GM12878 (cell line): Measurements from ENCODE around the gene ROCK1.

Source experiments
- GABPA ChIP-seq: IDR thresholded peaks from 2 replicates; pipeline ENCODE4 v1.6.1; 2014; ENCODE audit warnings: antibody characterized with exemption, low read depth, mild to moderate bottlenecking, inconsistent platforms
- JUNB ChIP-seq: IDR thresholded peaks from 2 replicates; pipeline ENCODE4 v1.6.1; 2016; ENCODE audit warnings: antibody characterized with exemption, mild to moderate bottlenecking
- JUND ChIP-seq: IDR thresholded peaks from 2 replicates; pipeline ENCODE4 v1.6.1; 2012; ENCODE audit warnings: low read depth, mild to moderate bottlenecking, low read length, improper control_type of control experiment, moderate library complexity
- POLR2AphosphoS5 ChIP-seq: IDR thresholded peaks from 2 replicates; pipeline ENCODE4 v1.6.1; 2011; ENCODE audit warnings: mild to moderate bottlenecking, low read length, inconsistent platforms
- RFX5 ChIP-seq: IDR thresholded peaks from 2 replicates; pipeline ENCODE4 v1.6.1; 2011; ENCODE audit warnings: low read depth, low read length, improper control_type of control experiment
- TF ChIP-seq, protein P1 (sequence below): fragments of 150-350 bp; IDR thresholded peaks from 2 replicates; pipeline ENCODE4 v1.6.1; 2016; ENCODE audit warnings: low read depth, low read length
- TF ChIP-seq, protein P2 (sequence below): IDR thresholded peaks from 2 replicates; pipeline ENCODE4 v1.6.1; 2012; ENCODE audit warnings: low read length, inconsistent platforms

DNA sequence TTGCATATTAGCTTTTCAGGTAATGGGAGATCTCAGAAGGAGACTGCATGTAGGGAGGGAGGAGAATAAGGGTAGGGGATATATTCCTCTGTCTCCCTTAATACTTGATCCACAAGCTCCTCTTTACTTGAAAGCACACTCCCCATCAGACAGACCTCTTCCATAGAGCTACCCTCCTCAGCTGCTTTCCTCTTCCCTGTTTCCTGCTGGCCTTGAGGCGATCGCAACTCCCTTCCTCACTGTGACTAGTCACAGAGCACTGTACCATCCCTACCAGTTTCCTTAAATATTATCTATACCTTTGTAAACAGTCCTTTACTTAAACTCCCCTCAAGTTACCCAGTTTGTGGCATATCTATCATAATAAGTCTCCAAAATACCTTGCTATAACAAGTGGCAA, 10.9 kb downstream of the ROCK1 start:
- TF ChIP-seq JUND (no peak), POLR2AphosphoS5 (no peak), GABPA (no peak), JUNB (no peak), RFX5 (no peak)
- TF ChIP-seq, protein P1, sequence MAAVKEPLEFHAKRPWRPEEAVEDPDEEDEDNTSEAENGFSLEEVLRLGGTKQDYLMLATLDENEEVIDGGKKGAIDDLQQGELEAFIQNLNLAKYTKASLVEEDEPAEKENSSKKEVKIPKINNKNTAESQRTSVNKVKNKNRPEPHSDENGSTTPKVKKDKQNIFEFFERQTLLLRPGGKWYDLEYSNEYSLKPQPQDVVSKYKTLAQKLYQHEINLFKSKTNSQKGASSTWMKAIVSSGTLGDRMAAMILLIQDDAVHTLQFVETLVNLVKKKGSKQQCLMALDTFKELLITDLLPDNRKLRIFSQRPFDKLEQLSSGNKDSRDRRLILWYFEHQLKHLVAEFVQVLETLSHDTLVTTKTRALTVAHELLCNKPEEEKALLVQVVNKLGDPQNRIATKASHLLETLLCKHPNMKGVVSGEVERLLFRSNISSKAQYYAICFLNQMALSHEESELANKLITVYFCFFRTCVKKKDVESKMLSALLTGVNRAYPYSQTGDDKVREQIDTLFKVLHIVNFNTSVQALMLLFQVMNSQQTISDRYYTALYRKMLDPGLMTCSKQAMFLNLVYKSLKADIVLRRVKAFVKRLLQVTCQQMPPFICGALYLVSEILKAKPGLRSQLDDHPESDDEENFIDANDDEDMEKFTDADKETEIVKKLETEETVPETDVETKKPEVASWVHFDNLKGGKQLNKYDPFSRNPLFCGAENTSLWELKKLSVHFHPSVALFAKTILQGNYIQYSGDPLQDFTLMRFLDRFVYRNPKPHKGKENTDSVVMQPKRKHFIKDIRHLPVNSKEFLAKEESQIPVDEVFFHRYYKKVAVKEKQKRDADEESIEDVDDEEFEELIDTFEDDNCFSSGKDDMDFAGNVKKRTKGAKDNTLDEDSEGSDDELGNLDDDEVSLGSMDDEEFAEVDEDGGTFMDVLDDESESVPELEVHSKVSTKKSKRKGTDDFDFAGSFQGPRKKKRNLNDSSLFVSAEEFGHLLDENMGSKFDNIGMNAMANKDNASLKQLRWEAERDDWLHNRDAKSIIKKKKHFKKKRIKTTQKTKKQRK = no peak
- TF ChIP-seq, protein P2, sequence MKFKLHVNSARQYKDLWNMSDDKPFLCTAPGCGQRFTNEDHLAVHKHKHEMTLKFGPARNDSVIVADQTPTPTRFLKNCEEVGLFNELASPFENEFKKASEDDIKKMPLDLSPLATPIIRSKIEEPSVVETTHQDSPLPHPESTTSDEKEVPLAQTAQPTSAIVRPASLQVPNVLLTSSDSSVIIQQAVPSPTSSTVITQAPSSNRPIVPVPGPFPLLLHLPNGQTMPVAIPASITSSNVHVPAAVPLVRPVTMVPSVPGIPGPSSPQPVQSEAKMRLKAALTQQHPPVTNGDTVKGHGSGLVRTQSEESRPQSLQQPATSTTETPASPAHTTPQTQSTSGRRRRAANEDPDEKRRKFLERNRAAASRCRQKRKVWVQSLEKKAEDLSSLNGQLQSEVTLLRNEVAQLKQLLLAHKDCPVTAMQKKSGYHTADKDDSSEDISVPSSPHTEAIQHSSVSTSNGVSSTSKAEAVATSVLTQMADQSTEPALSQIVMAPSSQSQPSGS = no peak
